ENCODE data around the gene GRM5.

The GRM5 gene

DNA sequence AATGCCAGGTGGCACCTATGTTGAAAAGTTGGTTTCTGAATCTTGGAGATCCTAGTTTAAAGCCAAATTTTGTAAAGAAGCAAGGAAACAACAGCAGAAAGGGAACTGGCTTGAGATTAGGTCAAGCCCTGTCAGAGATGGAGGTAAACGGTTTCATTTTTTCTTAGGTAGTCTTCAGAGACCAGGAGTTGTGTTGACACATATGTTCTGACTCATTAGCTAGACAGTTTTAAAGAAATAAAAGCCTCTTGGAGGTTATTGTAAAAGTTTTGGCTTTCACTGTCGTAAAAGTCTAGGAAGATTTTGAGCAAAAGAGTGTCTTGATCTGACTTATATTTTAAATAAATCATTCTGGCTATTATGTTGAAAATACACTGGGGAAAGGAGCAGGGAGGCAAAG is 576.8 kb downstream of the GRM5 start:
- TF ChIP-seq EZH2 (IDR thresholded peaks at IDR 0.05; ENCODE audit: borderline replicate concordance, low read length): no peak
- TF ChIP-seq, protein P1, sequence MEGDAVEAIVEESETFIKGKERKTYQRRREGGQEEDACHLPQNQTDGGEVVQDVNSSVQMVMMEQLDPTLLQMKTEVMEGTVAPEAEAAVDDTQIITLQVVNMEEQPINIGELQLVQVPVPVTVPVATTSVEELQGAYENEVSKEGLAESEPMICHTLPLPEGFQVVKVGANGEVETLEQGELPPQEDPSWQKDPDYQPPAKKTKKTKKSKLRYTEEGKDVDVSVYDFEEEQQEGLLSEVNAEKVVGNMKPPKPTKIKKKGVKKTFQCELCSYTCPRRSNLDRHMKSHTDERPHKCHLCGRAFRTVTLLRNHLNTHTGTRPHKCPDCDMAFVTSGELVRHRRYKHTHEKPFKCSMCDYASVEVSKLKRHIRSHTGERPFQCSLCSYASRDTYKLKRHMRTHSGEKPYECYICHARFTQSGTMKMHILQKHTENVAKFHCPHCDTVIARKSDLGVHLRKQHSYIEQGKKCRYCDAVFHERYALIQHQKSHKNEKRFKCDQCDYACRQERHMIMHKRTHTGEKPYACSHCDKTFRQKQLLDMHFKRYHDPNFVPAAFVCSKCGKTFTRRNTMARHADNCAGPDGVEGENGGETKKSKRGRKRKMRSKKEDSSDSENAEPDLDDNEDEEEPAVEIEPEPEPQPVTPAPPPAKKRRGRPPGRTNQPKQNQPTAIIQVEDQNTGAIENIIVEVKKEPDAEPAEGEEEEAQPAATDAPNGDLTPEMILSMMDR (IDR thresholded peaks at IDR 0.05; ENCODE audit: low read length): no peak
- H3K36me3 ChIP-seq (ENCODE audit: insufficient read depth, low read length): no peaks in the 10 kb centered on the region
- H3K9me3 ChIP-seq (ENCODE audit: low read length): no peaks in the 10 kb centered on the region
- H3K27ac ChIP-seq (ENCODE audit: low read depth, low read length, poor library complexity, severe bottlenecking): no peak overlapping the region
- no peaks in the 10 kb centered on the region for H3K4me1 ChIP-seq (ENCODE audit: insufficient read depth, low read length, severe bottlenecking)
- no peak overlapping the region for H2AFZ ChIP-seq (ENCODE audit: low read length)
- no peak overlapping the region for H3K4me2 ChIP-seq (ENCODE audit: low read length)
- no peaks in the 10 kb centered on the region for H3F3A ChIP-seq (ENCODE audit: insufficient read depth, low read length)
- H3K27me3 ChIP-seq (ENCODE audit: insufficient read depth, low read length): no peaks in the 10 kb centered on the region
- no peaks in the 10 kb centered on the region for H3K9me2 ChIP-seq (ENCODE audit: low read depth, low read length)
- no peaks in the 10 kb centered on the region for H4K20me1 ChIP-seq (ENCODE audit: insufficient read depth, low read length)
- no peak overlapping the region for H3K4me3 ChIP-seq (ENCODE audit: low read depth, low read length, poor library complexity, severe bottlenecking)
- H3K9ac ChIP-seq (ENCODE audit: low read length): no peak overlapping the region
- no peaks in the 10 kb centered on the region for H3K79me2 ChIP-seq (ENCODE audit: insufficient read depth, low read length)

DNA sequence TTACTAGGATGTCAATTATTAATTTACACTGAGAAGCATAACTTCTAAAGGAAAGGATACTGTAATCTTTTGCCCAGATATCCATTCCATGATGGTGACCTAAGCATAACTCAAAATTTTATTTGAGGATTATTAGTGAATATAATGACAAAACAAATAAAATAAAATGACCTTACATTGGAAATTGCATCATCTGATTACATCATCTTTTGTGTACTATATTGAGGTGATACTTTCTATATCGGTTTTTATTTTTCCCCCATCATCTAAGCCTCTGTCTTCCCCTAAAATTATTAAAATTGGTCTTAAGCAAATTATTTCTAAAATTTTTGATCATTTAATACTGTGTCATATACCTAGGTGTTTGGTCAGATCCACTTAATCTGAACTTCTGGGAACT is 578.1 kb downstream of the GRM5 start:
- no peak overlapping the region for H3K27ac ChIP-seq (ENCODE audit: low read depth, low read length, poor library complexity, severe bottlenecking)
- H3K4me3 ChIP-seq (ENCODE audit: low read depth, low read length, poor library complexity, severe bottlenecking): no peak overlapping the region
- no peak for TF ChIP-seq EZH2 (IDR thresholded peaks at IDR 0.05; ENCODE audit: borderline replicate concordance, low read length)
- TF ChIP-seq, protein P1 (IDR thresholded peaks at IDR 0.05; ENCODE audit: low read length): no peak
- H3K79me2 ChIP-seq (ENCODE audit: insufficient read depth, low read length): no peaks in the 10 kb centered on the region
- no peaks in the 10 kb centered on the region for H4K20me1 ChIP-seq (ENCODE audit: insufficient read depth, low read length)
- H3K4me1 ChIP-seq (ENCODE audit: insufficient read depth, low read length, severe bottlenecking): no peaks in the 10 kb centered on the region
- no peak overlapping the region for H3K4me2 ChIP-seq (ENCODE audit: low read length)
- H2AFZ ChIP-seq (ENCODE audit: low read length): no peak overlapping the region
- H3K36me3 ChIP-seq (ENCODE audit: insufficient read depth, low read length): no peaks in the 10 kb centered on the region
- H3K27me3 ChIP-seq (ENCODE audit: insufficient read depth, low read length): no peaks in the 10 kb centered on the region
- no peaks in the 10 kb centered on the region for H3F3A ChIP-seq (ENCODE audit: insufficient read depth, low read length)
- no peaks in the 10 kb centered on the region for H3K9me2 ChIP-seq (ENCODE audit: low read depth, low read length)
- H3K9me3 ChIP-seq (ENCODE audit: low read length): no peaks in the 10 kb centered on the region
- H3K9ac ChIP-seq (ENCODE audit: low read length): no peak overlapping the region

DNA sequence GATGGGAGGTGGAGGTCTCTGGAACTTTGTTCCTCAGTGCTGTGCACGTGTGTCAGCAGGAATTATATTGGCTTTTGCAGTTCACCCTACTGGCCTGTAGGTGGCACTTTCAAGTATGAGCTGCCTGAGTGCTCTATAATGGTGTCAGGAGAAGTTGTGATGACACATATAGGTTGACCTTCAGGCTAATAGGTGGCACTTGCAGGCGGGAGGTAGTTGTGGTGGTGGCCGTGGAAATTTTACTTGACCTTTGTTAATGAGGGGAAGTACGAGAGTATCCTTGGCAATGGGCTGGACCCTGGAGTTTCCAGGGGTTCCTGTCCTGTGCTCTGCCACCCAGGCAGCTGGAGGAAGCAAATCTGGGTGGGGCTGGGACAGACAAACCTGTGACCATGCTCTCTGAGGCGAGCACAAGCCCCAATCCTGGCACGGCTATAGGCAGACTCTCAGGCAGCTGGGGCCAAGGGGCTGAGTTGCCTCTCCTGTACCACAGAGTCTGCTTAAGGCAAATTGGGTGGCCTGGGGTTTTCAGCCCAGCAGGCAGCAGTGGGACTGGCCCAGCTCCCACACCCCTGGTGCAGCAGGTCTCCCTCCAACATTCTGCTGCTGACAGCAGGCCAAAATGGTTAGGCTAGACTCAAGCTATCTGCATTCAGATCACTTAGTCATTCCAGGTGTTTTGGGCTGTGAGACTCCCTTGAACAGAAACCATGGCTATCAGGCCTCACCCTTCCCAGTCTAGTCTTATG is 580.7 kb downstream of the GRM5 start:
- no peaks in the 10 kb centered on the region for H3K79me2 ChIP-seq (ENCODE audit: insufficient read depth, low read length)
- H3K36me3 ChIP-seq (ENCODE audit: insufficient read depth, low read length): no peaks in the 10 kb centered on the region
- H3K4me2 ChIP-seq (ENCODE audit: low read length): no peak overlapping the region
- H3F3A ChIP-seq (ENCODE audit: insufficient read depth, low read length): no peaks in the 10 kb centered on the region
- no peak overlapping the region for H2AFZ ChIP-seq (ENCODE audit: low read length)
- H3K9ac ChIP-seq (ENCODE audit: low read length): no peak overlapping the region
- H4K20me1 ChIP-seq (ENCODE audit: insufficient read depth, low read length): no peaks in the 10 kb centered on the region
- H3K9me3 ChIP-seq (ENCODE audit: low read length): no peaks in the 10 kb centered on the region
- H3K27ac ChIP-seq (ENCODE audit: low read depth, low read length, poor library complexity, severe bottlenecking): no peak overlapping the region
- no peaks in the 10 kb centered on the region for H3K27me3 ChIP-seq (ENCODE audit: insufficient read depth, low read length)
- no peaks in the 10 kb centered on the region for H3K9me2 ChIP-seq (ENCODE audit: low read depth, low read length)
- no peak overlapping the region for H3K4me3 ChIP-seq (ENCODE audit: low read depth, low read length, poor library complexity, severe bottlenecking)
- H3K4me1 ChIP-seq (ENCODE audit: insufficient read depth, low read length, severe bottlenecking): no peaks in the 10 kb centered on the region
- TF ChIP-seq EZH2 (IDR thresholded peaks at IDR 0.05; ENCODE audit: borderline replicate concordance, low read length): no peak
- TF ChIP-seq, protein P1 (IDR thresholded peaks at IDR 0.05; ENCODE audit: low read length): peak; percentile 83
